ENCODE data around the gene MAMDC2.

The MAMDC2 gene

GRCh38 chr9:70040376-70040903 lies 3.2 kb upstream of the MAMDC2 start:
- no peak for DNase-seq

GRCh38 chr9:70042461-70043215 lies 1.0 kb upstream of the MAMDC2 start:
- no peak for DNase-seq

GRCh38 chr9:70043285-70043684 lies 363 bp upstream of the MAMDC2 start:
- DNase-seq, result no peak

- no peak for DNase-seq
Measured at GRCh38 chr9:70044490-70045307, 1.1 kb downstream of the MAMDC2 start.

- no peak for DNase-seq
Measured at GRCh38 chr9:70045452-70045851, 1.8 kb downstream of the MAMDC2 start.

GRCh38 chr9:70046274-70047070 lies 2.8 kb downstream of the MAMDC2 start:
- no peak for DNase-seq

GRCh38 chr9:70049236-70049635 lies 5.6 kb downstream of the MAMDC2 start:
- DNase-seq, result no peak

GRCh38 chr9:70049672-70050271 lies 6.1 kb downstream of the MAMDC2 start:
- no peak for DNase-seq

- DNase-seq, result no peak
Measured at GRCh38 chr9:70052768-70053167, 9.1 kb downstream of the MAMDC2 start.

GRCh38 chr9:70053864-70054263 lies 10.2 kb downstream of the MAMDC2 start:
- DNase-seq, result no peak

- DNase-seq, result no peak
Measured at GRCh38 chr9:70054521-70054920, 10.9 kb downstream of the MAMDC2 start.

- no peak for DNase-seq
Measured at GRCh38 chr9:70055406-70056210, 12.0 kb downstream of the MAMDC2 start.

- DNase-seq, result no peak
Measured at GRCh38 chr9:70056211-70056944, 12.7 kb downstream of the MAMDC2 start.

GRCh38 chr9:70058569-70059116 lies 15.0 kb downstream of the MAMDC2 start:
- DNase-seq, result no peak

GRCh38 chr9:70060148-70060882 lies 16.7 kb downstream of the MAMDC2 start:
- DNase-seq, result no peak

GRCh38 chr9:70060883-70061507 lies 17.3 kb downstream of the MAMDC2 start:
- DNase-seq, result no peak

GRCh38 chr9:70061776-70062175 lies 18.1 kb downstream of the MAMDC2 start:
- DNase-seq, result no peak

- DNase-seq, result no peak
Measured at GRCh38 chr9:70064496-70064895, 20.8 kb downstream of the MAMDC2 start.

GRCh38 chr9:70065572-70065971 lies 21.9 kb downstream of the MAMDC2 start:
- no peak for DNase-seq

- DNase-seq, result no peak
Measured at GRCh38 chr9:70066418-70066817, 22.8 kb downstream of the MAMDC2 start.
